Measurements from ENCODE around the gene DHRS7. TPM values are rescaled to one million over a fixed set of nuclear protein-coding genes. Genes with fewer than 3 reads are reported as not detected.

The DHRS7 gene, protein sequence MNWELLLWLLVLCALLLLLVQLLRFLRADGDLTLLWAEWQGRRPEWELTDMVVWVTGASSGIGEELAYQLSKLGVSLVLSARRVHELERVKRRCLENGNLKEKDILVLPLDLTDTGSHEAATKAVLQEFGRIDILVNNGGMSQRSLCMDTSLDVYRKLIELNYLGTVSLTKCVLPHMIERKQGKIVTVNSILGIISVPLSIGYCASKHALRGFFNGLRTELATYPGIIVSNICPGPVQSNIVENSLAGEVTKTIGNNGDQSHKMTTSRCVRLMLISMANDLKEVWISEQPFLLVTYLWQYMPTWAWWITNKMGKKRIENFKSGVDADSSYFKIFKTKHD
- total RNA-seq, result 51.2 and 52.2 TPM in 2 replicates

DNA sequence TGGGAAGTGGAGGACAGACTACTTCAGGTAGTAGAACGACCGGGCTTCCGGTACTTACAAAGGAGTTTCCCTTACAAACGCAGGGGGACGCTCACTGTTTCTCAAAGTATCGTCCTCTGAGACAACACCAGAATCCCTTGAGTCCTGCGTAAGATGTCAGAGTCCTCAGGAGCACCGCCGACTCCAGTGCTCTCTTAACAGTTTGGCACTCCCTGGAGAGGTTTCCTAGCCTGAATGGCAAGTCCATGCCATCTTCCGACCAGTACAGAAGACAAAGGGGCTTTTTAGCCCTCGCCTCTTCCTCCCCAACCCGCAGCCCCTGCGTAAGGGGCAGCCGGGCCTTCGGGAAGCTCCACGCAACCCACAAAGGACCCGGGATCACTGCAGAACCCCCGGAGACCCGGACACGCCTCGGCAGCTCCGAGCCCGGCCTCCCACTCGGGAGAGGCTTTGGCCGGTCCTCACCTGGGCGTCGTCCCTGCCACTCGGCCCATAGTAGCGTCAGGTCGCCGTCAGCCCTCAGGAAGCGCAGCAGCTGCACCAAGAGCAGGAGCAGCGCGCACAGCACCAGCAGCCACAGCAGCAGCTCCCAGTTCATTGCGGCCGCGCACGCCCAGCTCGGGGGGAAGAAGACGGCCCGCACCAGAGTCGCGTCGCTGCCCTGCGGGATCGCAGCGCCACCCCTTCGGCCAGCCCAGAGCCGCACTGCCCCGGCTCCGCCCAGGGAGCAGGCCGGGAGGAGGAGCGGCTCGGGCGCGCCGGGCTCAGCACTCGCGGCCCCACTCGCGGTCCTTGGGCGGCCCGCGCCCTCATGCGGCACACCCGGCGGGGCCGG lies at the start of gene DHRS7:
Gene DHRS7 (minus strand): TSS at position 687 of the 835 bp plus-strand sequence. CDS start 89 bp downstream, at position 598.
- intact Hi-C loops (cut with micrococcal nuclease), result loop anchor here (1.0 to 10.0 kb wide), 6 partner anchors 14 to 680 kb away; partner anchors contain the start of genes JKAMP, L3HYPDH, PCNX4 and PPM1A

DNA sequence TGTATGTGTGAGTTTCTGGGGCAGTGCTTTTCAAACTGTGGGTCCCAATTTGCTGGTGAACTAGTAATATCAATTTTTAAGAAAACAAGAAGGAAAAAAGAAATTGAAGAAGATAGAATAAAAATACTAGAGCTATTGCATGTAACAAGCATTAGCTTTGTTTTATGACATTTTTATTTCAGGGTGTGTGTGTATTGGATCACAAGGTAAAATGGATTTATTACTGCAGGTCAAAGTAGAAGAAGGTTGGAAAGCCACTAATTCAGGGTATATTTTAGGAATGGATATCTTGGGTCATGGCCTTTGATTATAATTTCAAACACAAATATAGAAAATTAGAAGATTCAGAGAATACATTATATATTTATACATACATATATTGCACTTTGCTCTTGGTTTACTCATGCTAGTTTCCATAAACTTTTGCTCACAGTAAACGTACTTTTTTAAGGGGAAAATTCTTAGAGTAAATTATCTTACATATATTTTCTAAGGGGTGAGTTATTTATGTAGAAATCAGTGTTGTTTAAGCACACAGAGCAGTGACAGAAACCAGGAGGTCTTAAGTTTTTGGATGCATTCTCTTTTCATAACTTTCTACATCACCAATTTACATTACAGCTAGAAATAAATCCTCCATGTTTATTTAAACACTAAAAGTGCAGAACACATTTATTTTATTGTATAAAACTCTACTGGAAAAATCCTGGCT lies 49.4 kb upstream of the DHRS7 start:
- intact Hi-C loops (cut with micrococcal nuclease), result no loop called here

DNA sequence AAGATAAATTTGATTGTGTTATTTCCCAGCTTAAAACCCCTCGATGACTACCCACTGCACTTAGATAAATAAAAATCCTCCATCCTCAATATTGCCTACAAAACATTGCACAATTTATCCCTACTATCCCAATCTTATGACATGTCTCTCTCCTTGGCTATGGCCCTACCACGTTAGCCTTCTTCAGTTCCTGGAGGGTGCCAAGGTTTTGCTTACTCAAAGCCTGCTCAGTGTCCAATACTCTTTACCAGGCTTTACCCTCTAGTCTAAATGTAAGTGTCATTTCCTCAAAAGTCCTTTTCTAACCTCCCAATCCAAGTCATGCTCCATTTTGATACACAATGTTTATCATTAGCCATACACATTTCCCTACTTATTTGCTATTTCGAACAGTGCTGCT lies 48.8 kb upstream of the DHRS7 start:
- intact Hi-C loops (cut with micrococcal nuclease), result no loop called here

DNA sequence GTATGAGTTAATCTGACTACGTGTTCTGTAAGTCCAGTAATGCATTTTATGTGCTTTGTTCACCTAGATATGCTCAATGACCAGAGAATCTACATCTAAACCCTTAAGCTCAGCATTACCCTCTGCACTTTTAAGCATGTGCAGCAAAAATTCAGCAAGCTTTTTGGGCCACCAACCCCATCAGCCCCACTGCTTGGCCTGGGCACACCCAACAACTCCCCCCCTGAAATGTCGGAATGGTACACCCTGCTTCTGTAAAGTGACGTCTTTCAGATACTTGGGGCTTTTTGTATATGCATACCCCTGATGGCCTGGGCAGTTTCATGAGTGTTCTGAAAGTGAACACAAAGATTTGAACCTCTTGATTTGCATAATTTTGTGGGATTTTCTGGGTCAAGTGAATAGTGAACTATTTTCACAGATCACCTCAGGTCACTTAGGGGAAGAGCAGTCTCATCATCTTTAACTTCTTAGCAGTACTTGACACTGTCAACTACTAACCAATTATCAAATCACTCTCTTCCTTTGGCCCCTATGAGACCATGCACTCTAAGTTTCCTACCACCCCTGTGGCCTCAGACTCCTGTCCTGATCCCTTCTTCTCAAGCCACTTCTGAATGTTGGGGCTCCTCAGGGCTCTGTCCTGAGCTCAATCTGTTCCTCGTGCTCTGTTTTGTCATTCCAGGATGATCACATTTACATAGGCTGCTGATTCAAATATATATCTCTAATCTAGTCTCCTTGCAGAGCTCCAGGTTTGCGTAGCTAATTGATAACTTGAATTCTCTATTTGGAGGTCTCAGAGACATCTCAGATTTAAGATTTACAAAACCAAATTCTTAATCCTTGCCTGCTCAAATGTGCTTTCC lies 47.5 kb upstream of the DHRS7 start:
- intact Hi-C loops (cut with micrococcal nuclease), result no loop called here

DNA sequence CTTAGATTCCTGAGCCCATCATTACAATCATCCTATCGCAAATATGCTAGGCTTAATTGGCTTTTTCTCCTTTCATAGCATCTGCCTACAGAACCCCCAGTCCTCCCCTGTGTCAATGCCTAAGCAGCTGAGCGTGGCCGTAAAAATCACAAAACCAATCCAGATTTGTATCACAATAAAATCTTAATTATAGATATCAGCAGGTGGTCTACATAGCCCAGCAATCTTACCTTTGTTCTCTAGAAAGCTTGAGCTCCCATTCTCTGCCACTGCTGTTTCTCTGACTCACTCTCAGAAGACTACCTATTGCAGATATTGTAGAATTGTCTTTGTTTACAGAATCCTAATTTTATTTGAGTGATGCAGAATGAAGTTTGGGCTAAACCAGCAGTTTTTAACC lies 46.0 kb upstream of the DHRS7 start:
- intact Hi-C loops (cut with micrococcal nuclease), result no loop called here

DNA sequence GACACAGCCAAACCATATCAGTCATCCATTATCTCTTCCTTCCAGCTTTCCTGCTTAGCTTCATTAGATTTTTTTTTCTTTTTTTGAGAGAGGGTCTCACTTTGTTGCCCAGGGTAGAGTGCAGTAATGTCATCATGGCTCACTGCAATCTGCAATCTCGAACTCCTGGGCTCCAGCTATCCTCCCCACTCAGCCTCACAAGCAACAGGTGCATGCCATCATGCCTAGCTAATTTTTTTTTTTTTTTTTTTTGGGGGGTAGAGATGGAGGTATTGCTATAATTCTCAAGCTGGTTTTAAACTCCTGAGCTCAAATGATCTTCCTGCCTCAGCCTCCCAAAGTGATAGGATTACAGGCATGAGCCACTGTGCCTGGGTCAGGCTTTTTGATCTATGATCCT lies 45.5 kb upstream of the DHRS7 start:
- intact Hi-C loops (cut with micrococcal nuclease), result no loop called here

DNA sequence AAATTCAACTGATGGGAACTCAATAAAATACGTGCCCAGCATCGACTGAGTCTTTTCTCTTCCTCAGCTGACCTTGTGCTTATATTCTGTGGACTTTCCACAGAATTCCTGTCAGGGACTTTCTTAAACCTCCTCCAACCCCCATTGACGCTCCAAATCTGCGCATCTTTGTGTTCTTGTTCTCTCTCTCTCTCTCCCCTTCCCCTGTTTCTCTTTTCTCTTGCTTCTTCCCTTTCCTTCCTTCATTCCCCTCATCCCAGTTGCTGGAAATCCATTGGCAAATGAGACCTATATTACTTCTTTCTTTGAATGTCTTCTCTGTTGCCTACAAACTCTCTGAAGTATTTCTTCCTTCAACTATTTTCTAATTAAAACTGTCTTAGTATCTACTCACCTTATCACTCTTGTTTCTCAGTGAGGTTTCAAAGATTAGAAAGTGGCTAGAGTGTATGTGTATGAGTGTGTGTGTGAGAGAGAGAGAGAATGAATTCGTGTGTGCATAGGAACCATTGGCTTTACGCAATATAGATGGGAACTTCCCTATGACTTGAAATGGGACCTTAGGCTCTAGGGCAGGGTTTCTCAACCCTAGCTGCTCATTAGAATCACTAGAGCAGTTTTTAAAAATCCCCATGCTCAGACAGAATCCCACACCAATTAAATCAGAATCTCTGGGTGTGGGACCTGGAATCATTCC lies 41.8 kb upstream of the DHRS7 start:
- intact Hi-C loops (cut with micrococcal nuclease), result no loop called here

DNA sequence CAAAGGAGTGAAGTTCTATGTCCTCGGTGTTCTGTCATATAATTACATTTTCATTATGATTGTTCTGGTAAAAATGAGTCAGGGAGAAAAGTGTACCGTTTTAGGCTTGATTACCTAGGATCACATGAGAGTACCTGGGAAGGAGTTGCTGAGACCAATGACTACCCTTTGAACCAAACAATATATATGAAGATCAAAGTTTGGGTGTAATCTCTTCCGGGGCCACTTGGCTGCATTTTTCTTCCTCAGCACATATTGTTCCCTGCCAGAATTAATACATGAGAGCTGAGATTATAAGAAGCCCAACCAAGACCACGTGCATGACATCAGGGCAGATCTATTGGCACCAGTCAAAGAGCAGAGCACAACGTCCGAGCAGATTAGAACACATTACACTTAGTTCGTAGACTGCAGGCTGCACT lies 41.1 kb upstream of the DHRS7 start:
- intact Hi-C loops (cut with micrococcal nuclease), result no loop called here

DNA sequence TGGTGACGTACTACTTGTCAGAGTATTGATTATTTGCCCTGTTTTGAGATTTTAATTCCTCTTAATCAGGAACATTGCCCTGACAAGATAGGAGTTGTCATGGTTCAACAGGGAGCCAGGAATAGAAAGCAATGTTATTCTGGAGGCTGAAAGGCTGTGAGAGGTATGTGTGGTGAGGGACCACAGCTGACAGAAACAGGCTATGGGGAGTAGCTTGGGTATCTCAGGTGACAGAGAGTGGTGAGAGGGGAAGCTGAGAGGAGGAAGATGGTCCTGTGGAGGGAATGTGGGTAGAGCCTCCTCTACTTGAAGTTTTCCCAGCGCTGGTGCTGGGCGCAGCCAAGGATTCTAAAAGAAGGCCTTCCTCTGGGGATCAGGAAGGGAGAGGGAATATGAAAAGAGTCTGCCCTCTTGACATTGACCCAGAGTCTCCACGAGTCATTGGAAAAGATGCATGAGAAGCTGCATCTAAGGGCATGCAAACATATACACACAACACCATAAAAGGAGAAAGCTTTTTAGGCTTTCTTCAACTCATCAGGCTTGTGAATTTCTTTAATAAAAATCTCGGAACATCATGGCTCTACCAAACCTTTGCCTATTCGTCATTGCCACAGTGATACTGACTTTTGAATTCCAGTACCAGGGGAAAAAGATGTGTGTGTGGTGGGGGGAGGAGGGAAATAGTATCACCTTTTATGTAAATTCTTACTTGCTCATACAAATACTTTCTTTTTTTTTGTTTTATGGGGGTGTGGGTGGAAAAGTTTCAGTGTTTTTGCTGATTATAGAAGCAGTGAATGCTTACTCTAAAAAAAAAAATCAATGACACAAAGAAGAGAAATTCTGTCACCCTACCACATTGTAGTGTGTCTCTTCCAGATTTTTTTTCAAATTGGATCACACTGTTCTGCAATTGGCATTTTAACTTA lies 39.9 kb upstream of the DHRS7 start:
- intact Hi-C loops (cut with micrococcal nuclease), result no loop called here

DNA sequence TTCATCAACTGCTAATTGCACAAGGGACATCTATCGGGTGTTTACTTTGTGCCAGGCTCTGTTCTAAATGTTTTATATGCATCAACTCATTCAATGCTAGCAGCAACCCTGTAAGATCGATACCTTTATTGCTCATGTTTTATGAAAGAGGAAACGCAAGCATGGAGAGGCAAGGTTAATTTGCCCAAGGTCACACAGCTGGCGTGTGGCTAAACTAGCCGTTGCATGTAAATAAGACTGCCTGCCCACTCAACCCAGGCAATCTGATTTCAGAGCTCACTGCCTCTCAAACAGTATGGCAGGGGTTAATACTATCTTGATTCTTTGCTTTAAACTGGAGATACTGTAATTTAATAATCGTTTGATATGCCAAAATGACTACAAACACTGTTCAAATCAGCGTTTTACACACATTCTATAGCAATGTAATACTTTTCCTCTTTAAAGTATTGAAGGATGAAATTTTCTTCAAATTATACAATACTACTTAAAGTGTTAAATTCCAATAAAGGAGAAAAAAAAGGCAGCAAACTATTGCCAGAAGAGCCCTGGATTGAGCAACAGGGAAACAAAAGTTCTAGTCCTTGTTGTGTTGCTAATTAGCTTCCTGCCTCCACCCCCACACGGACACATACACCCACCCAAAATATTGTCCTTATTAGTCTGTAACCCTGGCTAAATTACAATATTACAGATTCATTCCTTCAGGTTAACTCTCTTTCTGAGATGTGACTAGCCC lies 39.1 kb upstream of the DHRS7 start:
- intact Hi-C loops (cut with micrococcal nuclease), result no loop called here

DNA sequence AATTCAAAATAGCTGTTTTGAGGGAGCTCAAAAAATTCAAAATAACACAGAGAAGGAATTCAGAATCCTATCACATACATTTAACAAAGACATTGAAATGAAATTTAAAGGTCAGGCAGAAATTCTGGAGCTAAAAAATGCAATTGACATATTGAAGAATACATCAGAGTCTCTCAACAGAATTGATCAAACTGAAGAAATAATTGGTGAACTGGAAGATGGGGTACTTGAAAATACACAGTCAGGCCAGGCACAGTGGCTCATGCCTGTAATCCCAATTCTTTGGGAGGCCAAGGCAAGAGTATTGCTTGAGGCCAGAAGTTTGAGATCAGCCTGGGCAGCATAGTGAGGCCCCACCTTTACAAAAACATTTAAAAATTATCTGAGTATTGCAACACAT lies 34.1 kb upstream of the DHRS7 start:
- intact Hi-C loops (cut with micrococcal nuclease), result loop anchor here (5.0 kb wide), 1 partner anchor 48 kb away; the partner anchor contains the start of gene PPM1A

DNA sequence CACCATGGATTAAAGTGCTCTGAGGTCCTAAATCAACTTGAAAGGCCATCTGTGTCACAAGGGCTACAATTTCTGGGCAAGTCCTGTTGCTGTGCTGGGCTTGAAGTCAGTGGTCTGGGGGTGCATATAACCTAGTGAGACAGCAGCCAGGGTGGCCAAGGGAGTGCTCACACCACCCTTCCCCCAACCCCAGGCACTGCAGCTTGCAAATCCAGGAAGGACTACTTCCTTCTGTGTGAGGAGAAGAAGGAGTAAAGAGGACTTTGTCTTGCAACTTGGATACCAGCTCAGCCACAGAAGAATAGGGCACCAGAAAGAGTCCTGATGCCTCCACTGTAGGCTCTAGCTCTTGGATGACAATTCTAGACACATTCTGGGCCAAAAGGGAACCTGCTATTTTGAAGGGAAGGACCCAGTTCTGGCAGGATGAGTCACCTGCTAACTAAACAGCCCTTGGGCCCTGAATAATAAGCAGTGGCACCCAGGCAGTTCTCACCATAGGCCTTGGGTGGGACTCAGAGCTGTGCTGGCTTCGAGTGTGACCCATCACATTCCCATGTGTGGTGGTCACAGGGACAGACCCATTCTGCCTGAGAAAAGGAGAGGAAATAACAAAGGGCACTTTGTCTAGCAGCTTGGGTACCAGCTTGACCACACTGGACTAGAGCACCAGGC lies 32.6 kb upstream of the DHRS7 start:
- intact Hi-C loops (cut with micrococcal nuclease), result loop anchor here (5.0 kb wide), 1 partner anchor 50 kb away; the partner anchor contains the start of gene PPM1A

DNA sequence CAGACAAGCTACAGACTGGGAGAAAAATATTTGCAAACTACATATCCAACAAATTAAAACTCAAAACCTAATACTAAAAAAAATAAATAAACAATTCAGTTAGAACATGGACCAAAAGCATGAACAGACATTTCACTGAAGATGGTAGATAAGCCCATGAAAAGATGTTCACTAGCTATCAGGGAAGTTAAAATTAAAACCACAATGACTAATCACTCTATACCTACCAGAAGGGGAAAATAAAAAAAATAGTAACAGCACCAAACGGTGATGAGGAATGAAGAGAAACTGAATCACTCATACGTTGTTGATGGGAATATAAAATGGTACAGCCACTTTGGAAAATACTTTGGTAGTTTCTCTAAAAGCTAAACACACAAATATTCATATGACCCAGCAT lies 31.1 kb upstream of the DHRS7 start:
- intact Hi-C loops (cut with micrococcal nuclease), result loop anchor here (5.0 kb wide), 1 partner anchor 51 kb away; the partner anchor contains the start of gene PPM1A

DNA sequence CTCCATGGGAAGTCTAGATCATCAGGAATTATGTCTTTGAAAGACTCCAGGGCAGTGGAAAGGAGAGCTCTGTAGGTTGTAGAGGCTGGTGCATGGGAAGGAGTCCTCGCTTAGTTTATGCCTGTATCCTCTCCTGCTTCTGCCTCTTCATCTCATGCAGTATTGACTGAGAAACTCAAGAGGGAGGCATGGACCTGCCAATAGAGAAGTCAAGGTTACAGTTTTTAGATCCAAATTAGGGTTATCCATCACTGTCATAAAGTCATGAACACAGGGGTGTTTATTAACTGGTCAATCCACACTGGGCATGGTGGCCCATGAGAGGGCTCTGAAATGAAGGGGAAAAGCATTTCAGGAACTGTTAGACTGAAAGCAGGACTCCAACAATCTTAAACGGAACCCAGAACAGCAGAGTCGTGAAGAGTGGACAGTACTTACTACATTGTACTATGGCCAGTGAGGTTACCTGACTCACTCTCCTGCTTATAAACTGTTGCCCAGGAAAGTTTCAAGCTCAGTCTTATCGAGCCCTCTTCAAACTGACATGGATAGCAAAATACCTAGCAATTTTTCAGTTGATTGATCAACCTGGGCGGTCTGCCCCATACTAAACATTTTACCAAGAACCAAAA lies 30.1 kb upstream of the DHRS7 start:
- intact Hi-C loops (cut with micrococcal nuclease), result loop anchor here (5.0 kb wide), 1 partner anchor 52 kb away; the partner anchor contains the start of gene PPM1A

DNA sequence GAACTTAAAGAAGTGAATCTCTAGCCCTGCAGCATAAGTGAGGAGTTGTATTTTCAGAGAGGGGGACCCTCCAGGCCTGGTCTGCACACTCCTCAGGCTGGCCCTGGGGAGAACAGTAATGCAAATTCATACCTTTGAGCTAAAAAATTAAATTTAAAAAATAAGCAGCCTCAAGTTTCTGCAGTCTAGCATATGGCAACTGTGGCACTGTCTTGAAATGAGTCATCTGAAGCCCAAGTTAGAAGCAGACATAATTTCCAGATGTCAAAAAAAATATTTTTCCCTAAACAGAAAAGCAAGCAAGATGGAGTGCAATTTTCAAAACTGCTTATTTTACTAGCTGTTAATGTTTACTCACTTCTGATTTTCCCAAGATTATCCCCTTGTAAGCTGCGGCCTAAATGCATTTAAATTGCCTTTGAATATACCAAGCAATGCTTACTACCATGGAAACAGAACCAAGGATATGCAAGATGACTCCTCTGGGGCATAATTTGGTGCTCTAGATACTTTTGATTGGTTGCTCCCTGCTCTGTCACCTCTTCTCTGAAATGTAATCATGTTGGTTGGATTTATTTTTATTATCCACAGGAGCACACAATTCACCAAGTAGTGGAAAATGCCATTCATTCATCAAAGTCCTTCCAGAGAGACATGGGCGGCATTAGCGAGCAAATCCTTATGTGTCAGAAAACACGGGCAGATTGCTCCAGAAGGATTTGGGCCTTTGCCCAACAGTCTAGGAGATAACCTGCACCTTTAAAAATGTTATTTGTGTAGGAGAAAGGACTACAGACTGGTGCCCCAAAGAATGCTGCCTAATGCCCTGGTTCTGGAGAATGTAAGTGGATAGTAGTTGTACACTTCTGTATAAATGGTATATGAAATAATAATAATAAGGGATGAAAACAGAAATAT lies 25.0 kb upstream of the DHRS7 start:
- intact Hi-C loops (cut with micrococcal nuclease), result loop anchor here (10.0 kb wide), 2 partner anchors 685 to 1065 kb away; no protein-coding TSS in a partner anchor

DNA sequence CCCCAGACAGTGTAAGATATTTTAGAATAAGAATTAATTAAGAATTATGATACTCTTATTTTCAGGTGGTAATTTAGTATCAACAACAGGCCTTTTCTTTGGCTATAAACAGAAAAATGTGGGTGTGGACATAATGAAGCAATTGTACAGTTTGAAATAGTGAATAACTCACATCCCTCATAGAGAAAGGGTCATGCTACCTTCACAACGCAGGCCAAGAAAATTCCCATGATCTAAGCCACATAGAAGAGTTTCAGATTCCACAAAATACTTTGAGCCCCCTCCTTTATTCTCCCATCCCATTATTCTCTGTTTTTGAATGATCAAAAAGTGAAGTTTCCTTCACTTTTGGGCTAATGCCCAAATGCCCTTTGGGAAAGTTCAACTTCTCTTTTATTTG lies 23.5 kb upstream of the DHRS7 start:
- intact Hi-C loops (cut with micrococcal nuclease), result loop anchor here (10.0 kb wide), 2 partner anchors 684 to 1064 kb away; no protein-coding TSS in a partner anchor

Data from T-helper 2 cell treated with Interferon-gamma antibody and Interleukin-4, amounts not matched to agents 100 ng/mL and 5 ng/mL, for 36 hours (primary cell).